Activated B cell treated with CpG ODN at 0.5 μM for 24 hours (primary cell): Measurements from ENCODE around the gene PDE4A. TPM values are rescaled to one million over a fixed set of nuclear protein-coding genes. Genes with fewer than 3 reads are reported as not detected.

Experiments used
- ATAC-seq: fragments of 200-7000 bp; cut with Tn5 transposase; one replicate; pipeline ENCODE4 v1.10.0; 2021; ENCODE audit warnings: low read depth, mild to moderate bottlenecking, moderate library complexity
- CTCF ChIA-PET: fragments of 350-600 bp; sonication (Branson Sonifier 250); formaldehyde crosslinking; loops from one replicate; lab custom pipeline; 2021; ENCODE audit warnings: antibody characterized with exemption; lab: Charles Lee
- POLR2A ChIA-PET: fragments of 350-600 bp; sonication (Branson Sonifier 250); formaldehyde crosslinking; loops from one replicate; lab custom pipeline; 2021; ENCODE audit warnings: antibody characterized with exemption; lab: Charles Lee
- DNase-seq: peaks from one replicate; pipeline ENCODE4 v3.0.0; 2022
- H3K27ac Mint-ChIP-seq: one replicate; pipeline ENCODE4 v1.8.0; 2020; ENCODE audit warnings: mixed read lengths
- H3K27me3 Mint-ChIP-seq: one replicate; pipeline ENCODE4 v1.8.0; 2021; ENCODE audit warnings: mixed read lengths
- H3K36me3 Mint-ChIP-seq: one replicate; pipeline ENCODE4 v1.8.0; 2021; ENCODE audit warnings: low read depth, mixed read lengths
- H3K4me1 Mint-ChIP-seq: one replicate; pipeline ENCODE4 v1.8.0; 2021; ENCODE audit warnings: mixed read lengths
- H3K4me3 Mint-ChIP-seq: one replicate; pipeline ENCODE4 v1.8.0; 2020; ENCODE audit warnings: mild to moderate bottlenecking, mixed read lengths
- H3K9me3 Mint-ChIP-seq: one replicate; pipeline ENCODE4 v1.8.0; 2020; ENCODE audit warnings: mixed read lengths
- intact Hi-C: fragments of 100-400 bp; cut with micrococcal nuclease; formaldehyde crosslinking; loops from one replicate; pipeline ENCODE4 v1.15.1; 2024
- total RNA-seq: library from RNA; stranded (reverse); gene quantifications from 2 replicates; pipeline ENCODE4 v1.2.3, GENCODE V29; 2022
- TF ChIP-seq, protein P1 (sequence below): fragments of 200-600 bp; IDR thresholded peaks from one replicate; pipeline ENCODE4 v1.8.0; 2022; ENCODE audit warnings: antibody characterized with exemption, mild to moderate bottlenecking

PDE4A gene
- total RNA-seq, 1 donor from 2014 or later = 8.6 TPM

DNA sequence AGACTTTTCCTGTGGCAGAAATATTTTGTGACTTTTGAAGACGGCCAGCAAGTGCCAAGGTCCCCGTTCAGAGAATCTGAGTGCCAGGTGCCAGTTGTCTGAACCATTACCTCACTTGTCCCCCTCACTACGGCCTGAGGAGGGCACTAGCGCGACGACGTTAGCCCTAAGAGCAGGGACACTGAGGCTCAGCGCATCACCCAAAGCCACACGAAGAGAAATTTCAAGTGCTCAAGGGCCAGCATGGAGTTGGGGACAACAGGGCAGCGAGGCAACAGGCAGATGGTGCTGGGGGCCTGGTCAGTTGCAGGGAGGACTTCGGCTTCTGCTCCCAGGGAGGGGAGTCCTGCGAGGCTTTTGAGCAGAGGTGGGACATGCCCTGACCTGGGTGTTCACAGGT lies 30.5 kb upstream of the PDE4A start:
- H3K27ac Mint-ChIP-seq = no peak overlapping the region
- ChIA-PET POLR2A (interaction anchor here (0.7 to 8.4 kb wide), 4 partner anchors 9 to 198 kb away, joined by 3 to 120 read pairs (median 8); partner anchors contain the start of genes ICAM1 and TYK2), CTCF (interaction anchor here (0.6 to 5.3 kb wide), 15 partner anchors 10 to 551 kb away, joined by 3 to 211 read pairs (median 10); partner anchors contain the start of genes CDC37, ICAM1, ICAM5 and TYK2)
- H3K27me3 Mint-ChIP-seq = no peaks in the 10 kb centered on the region
- intact Hi-C loops = loop anchor here (1.0 kb wide), 3 partner anchors 121 to 459 kb away; no protein-coding TSS in a partner anchor
- ATAC-seq (no peak), DNase-seq (no peak)
- no peak overlapping the region for H3K4me3 Mint-ChIP-seq
- H3K9me3 Mint-ChIP-seq = no peaks in the 10 kb centered on the region
- peaks cover 38% of the 10 kb centered on the region for H3K36me3 Mint-ChIP-seq
- TF ChIP-seq, protein P1, sequence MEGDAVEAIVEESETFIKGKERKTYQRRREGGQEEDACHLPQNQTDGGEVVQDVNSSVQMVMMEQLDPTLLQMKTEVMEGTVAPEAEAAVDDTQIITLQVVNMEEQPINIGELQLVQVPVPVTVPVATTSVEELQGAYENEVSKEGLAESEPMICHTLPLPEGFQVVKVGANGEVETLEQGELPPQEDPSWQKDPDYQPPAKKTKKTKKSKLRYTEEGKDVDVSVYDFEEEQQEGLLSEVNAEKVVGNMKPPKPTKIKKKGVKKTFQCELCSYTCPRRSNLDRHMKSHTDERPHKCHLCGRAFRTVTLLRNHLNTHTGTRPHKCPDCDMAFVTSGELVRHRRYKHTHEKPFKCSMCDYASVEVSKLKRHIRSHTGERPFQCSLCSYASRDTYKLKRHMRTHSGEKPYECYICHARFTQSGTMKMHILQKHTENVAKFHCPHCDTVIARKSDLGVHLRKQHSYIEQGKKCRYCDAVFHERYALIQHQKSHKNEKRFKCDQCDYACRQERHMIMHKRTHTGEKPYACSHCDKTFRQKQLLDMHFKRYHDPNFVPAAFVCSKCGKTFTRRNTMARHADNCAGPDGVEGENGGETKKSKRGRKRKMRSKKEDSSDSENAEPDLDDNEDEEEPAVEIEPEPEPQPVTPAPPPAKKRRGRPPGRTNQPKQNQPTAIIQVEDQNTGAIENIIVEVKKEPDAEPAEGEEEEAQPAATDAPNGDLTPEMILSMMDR = no peak
- H3K4me1 Mint-ChIP-seq = peaks cover 21% of the 10 kb centered on the region

DNA sequence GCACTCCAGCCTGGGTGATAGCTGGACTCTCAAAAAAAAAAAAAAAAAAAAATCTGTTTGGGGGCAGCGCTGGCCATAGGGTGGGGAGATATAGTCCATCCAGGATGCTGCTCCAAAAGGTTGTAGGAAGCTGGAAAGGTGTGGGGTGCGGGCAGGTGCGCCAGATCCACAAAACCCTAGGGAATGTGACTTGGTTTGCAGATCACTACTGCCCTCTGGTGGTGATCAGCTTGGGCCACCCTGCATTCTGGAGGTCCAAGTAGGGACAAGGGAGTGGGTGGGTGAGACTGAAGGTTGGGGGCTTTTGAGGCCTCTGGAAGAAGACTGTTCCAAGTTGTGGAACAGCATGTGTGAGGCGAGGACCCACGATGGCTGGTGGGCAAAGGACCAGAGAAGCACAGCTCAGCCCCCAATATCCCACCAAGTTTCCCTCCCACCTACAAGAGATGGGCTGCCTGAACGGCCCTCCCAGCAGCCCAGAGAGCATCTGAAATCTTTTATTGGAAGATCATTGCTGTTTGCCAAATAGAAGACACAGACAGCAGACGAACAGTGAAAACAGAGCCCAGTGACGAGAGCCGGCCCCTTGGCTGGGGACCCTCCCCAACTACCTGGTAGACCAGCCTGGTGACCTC lies 29.6 kb upstream of the PDE4A start:
- intact Hi-C loops = loop anchor here (1.0 kb wide), 1 partner anchor 459 kb away; no protein-coding TSS in a partner anchor
- TF ChIP-seq, protein P1 = no peak
- peaks cover 44% of the 10 kb centered on the region for H3K36me3 Mint-ChIP-seq
- no peaks in the 10 kb centered on the region for H3K27me3 Mint-ChIP-seq
- H3K4me1 Mint-ChIP-seq = peaks cover 21% of the 10 kb centered on the region
- peak; percentile 48 for DNase-seq
- H3K4me3 Mint-ChIP-seq = no peak overlapping the region
- H3K27ac Mint-ChIP-seq = no peak overlapping the region
- peak; percentile 55 for ATAC-seq
- no peaks in the 10 kb centered on the region for H3K9me3 Mint-ChIP-seq
- CTCF ChIA-PET = interaction anchor here (0.6 to 3.8 kb wide), 15 partner anchors 9 to 459 kb away, joined by 3 to 70 read pairs (median 4); partner anchors contain the start of genes ICAM1 and ICAM5
- POLR2A ChIA-PET = interaction anchor here (0.6 to 1.4 kb wide), 10 partner anchors 9 to 1183 kb away, joined by 3 to 21 read pairs (median 5); partner anchors contain the start of genes ICAM1, MRPL4 and RAVER1

DNA sequence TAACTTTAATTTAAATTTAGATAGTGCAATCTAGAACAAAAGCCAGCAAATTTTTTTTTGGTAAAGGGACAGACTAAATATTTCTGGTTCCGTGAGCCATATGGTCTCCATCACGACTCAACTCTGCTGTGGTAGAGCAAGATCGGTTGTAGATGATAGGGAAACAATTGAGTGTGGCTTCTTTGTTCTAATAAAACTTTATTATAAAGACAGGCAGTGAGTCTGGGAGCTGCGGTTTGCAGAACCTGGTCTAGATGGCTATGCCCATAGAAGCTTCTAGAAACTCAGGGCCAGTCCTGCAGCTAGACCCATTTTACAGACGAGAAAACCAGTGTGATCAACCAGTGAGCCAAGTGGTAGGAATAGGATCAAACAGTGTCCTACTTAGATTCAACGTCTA lies 28.2 kb upstream of the PDE4A start:
- Mint-ChIP-seq H3K4me3 (no peak overlapping the region), H3K27me3 (no peaks in the 10 kb centered on the region), H3K27ac (no peak overlapping the region), H3K9me3 (no peaks in the 10 kb centered on the region), H3K36me3 (peaks cover 57% of the 10 kb centered on the region), H3K4me1 (peaks cover 9% of the 10 kb centered on the region)
- ATAC-seq = no peak
- intact Hi-C loops = no loop called here
- CTCF ChIA-PET = interaction anchor here (0.8 to 3.8 kb wide), 8 partner anchors 12 to 460 kb away, joined by 3 to 70 read pairs (median 10); partner anchors contain the start of gene ICAM1
- TF ChIP-seq, protein P1 = no peak
- no peak for DNase-seq
- POLR2A ChIA-PET = interaction anchor here (0.6 to 1.9 kb wide), 4 partner anchors 120 to 277 kb away, joined by 3 to 5 read pairs (median 4); no protein-coding TSS in a partner anchor

DNA sequence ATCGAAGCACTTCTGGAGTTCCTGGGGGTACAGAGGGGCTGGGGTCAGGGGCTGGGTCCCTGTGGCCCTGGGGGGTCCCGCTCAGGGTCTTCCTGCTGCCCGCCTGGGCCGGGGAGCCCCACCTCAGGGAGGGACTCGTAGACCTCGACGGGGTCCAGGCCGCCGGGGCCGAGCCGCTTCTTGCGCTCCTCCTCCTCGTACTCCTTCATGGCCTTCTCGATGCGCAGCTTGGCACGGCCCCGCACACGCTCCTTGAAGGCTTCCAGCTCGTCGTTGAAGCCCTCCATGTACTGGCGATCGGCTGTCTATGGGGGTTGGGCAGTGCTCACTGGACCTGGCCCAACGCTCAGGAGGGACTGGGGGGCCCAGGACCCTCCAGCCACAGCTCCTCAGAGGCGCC lies 27.2 kb upstream of the PDE4A start:
- DNase-seq (no peak), ATAC-seq (no peak)
- ChIA-PET CTCF (interaction anchor here (1.5 to 3.8 kb wide), 4 partner anchors 122 to 134 kb away, joined by 3 to 70 read pairs (median 42); partner anchors contain the start of gene ICAM1), POLR2A (interaction anchor here (1.0 to 1.9 kb wide), 2 partner anchors 123 to 134 kb away, joined by 3 to 5 read pairs; no protein-coding TSS in a partner anchor)
- intact Hi-C loops = no loop called here
- Mint-ChIP-seq H3K4me3 (no peak overlapping the region), H3K27ac (no peak overlapping the region), H3K36me3 (peaks cover 61% of the 10 kb centered on the region), H3K4me1 (peaks cover 9% of the 10 kb centered on the region), H3K9me3 (no peaks in the 10 kb centered on the region), H3K27me3 (no peaks in the 10 kb centered on the region)
- TF ChIP-seq, protein P1 = no peak

DNA sequence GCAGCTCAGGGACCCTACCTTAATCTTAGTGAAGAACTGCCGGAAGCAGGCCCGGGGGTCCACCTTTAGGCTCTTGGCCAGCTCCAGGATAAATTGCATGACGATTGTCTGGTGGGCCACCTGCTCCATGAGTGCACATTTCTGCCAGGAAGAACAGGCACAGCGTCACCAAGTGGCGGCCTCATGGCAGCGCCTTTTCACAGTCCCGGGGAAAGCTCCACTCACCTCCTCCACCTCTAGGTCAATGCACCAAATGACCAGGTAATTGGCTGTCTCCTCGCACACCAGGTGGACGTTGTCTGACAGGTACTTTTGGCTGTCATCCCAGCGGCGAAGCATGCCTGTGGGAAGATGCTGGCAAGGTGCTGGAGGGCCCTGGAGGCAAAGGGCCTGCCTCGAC lies 25.3 kb upstream of the PDE4A start:
- TF ChIP-seq, protein P1 = no peak
- no peaks in the 10 kb centered on the region for H3K9me3 Mint-ChIP-seq
- POLR2A ChIA-PET = interaction anchor here (0.5 kb wide), 1 partner anchor 144 kb away, joined by 3 read pairs; no protein-coding TSS in a partner anchor
- H3K27me3 Mint-ChIP-seq = no peaks in the 10 kb centered on the region
- H3K4me3 Mint-ChIP-seq = no peak overlapping the region
- DNase-seq = no peak
- H3K4me1 Mint-ChIP-seq = peaks cover 8% of the 10 kb centered on the region
- intact Hi-C loops = no loop called here
- CTCF ChIA-PET = no interaction called here
- H3K27ac Mint-ChIP-seq = no peak overlapping the region
- peaks cover 68% of the 10 kb centered on the region for H3K36me3 Mint-ChIP-seq
- no peak for ATAC-seq
